Astrocyte (in vitro differentiated cells and primary cell): ENCODE data around the gene HOXA4. TPM values are rescaled to one million over a fixed set of nuclear protein-coding genes. Genes with fewer than 3 reads are reported as not detected.

Experiments used
- DNase-seq: peaks from one replicate; pipeline ENCODE4 v3.0.0-alpha.2; 2010; ENCODE audit warnings: low read depth
- FAIRE-seq: peaks from 2 replicates; lab custom pipeline; 2011; peaks lifted over from hg19 to GRCh38; lab: Jason Lieb, UNC
- H2AFZ ChIP-seq: 2 replicates; pipeline ENCODE4 v1.6.0; 2012; ENCODE audit warnings: low read depth, low read length, inconsistent platforms
- H3K27ac ChIP-seq: 2 replicates; pipeline ENCODE4 v1.5.1; 2011; ENCODE audit warnings: low read depth, low read length, inconsistent platforms
- H3K27me3 ChIP-seq: 2 replicates; pipeline ENCODE4 v1.6.0; 2011; ENCODE audit warnings: low read length, inconsistent platforms; ENCODE audit not compliant: insufficient read depth
- H3K36me3 ChIP-seq: 2 replicates; pipeline ENCODE4 v1.5.1; 2011; ENCODE audit warnings: low read length, inconsistent platforms; ENCODE audit not compliant: insufficient read depth
- H3K4me1 ChIP-seq: 2 replicates; pipeline ENCODE4 v1.5.1; 2011; ENCODE audit warnings: low read length, inconsistent platforms; ENCODE audit not compliant: insufficient read depth
- H3K4me2 ChIP-seq: 2 replicates; pipeline ENCODE4 v1.6.0; 2012; ENCODE audit warnings: low read length, inconsistent platforms
- H3K4me3 ChIP-seq: 2 replicates; pipeline ENCODE4 v1.5.1; 2011; ENCODE audit warnings: low read depth, mild to moderate bottlenecking, low read length, inconsistent platforms; ENCODE audit not compliant: insufficient read depth
- H3K79me2 ChIP-seq: 2 replicates; pipeline ENCODE4 v1.6.0; 2012; ENCODE audit warnings: mild to moderate bottlenecking, low read length, inconsistent platforms; ENCODE audit not compliant: insufficient read depth
- H3K9ac ChIP-seq: 2 replicates; pipeline ENCODE4 v1.6.0; 2012; ENCODE audit warnings: mild to moderate bottlenecking, low read length, inconsistent platforms
- H3K9me3 ChIP-seq: 2 replicates; pipeline ENCODE4 v1.5.1; 2012; ENCODE audit warnings: low read depth, mild to moderate bottlenecking, low read length, inconsistent platforms; ENCODE audit not compliant: insufficient read depth
- H4K20me1 ChIP-seq: 2 replicates; pipeline ENCODE4 v1.6.0; 2012; ENCODE audit warnings: low read length, inconsistent platforms; ENCODE audit not compliant: insufficient read depth
- H3K27ac Mint-ChIP-seq: one replicate; pipeline ENCODE4 v1.8.0; 2021; ENCODE audit warnings: mild to moderate bottlenecking, mixed read lengths; ENCODE audit not compliant: unreplicated experiment
- H3K27me3 Mint-ChIP-seq: one replicate; pipeline ENCODE4 v1.8.0; 2021; ENCODE audit warnings: low read depth, mixed read lengths; ENCODE audit not compliant: unreplicated experiment
- H3K36me3 Mint-ChIP-seq: one replicate; pipeline ENCODE4 v1.8.0; 2021; ENCODE audit warnings: low read depth, mixed read lengths; ENCODE audit not compliant: unreplicated experiment
- H3K4me1 Mint-ChIP-seq: one replicate; pipeline ENCODE4 v1.8.0; 2021; ENCODE audit warnings: low read depth, mixed read lengths; ENCODE audit not compliant: unreplicated experiment
- H3K4me3 Mint-ChIP-seq: one replicate; pipeline ENCODE4 v1.8.0; 2021; ENCODE audit warnings: mild to moderate bottlenecking, moderate library complexity, mixed read lengths; ENCODE audit not compliant: unreplicated experiment
- H3K9me3 Mint-ChIP-seq: one replicate; pipeline ENCODE4 v1.8.0; 2021; ENCODE audit warnings: mild to moderate bottlenecking, mixed read lengths; ENCODE audit not compliant: unreplicated experiment
- EZH2 ChIP-seq: IDR thresholded peaks from 2 replicates; pipeline ENCODE4 v1.6.1; 2012; ENCODE audit warnings: mild to moderate bottlenecking, low read length, inconsistent platforms; ENCODE audit not compliant: insufficient read depth
- total RNA-seq: library from RNA; stranded (reverse); gene quantifications from 2 replicates; pipeline ENCODE4 v1.2.1, GENCODE V29; 2021
- TF ChIP-seq, protein P1 (sequence below): IDR thresholded peaks from 2 replicates; pipeline ENCODE4 v1.5.1; 2011; ENCODE audit warnings: low read depth, mild to moderate bottlenecking, inconsistent platforms, low read length, moderate library complexity; ENCODE audit not compliant: insufficient read depth

The HOXA4 gene
- total RNA-seq, 1 donor from 2014 or later: not detected

GRCh38 chr7:27155816-27156507 is 25.4 kb upstream of the HOXA4 start:
- Histone ChIP-seq H3K36me3 (no peaks in the 10 kb centered on the region), H3K9me3 (peaks cover 16% of the 10 kb centered on the region), H3K27ac (no peak overlapping the region), H3K4me1 (peaks cover 8% of the 10 kb centered on the region), H3K4me3 (no peak overlapping the region), H4K20me1 (no peaks in the 10 kb centered on the region), H2AFZ (no peak overlapping the region), H3K27me3 (peaks cover 95% of the 10 kb centered on the region), H3K79me2 (no peaks in the 10 kb centered on the region), H3K9ac (no peak overlapping the region), H3K4me2 (peak overlapping the region; percentile 11)
- no peaks in the 10 kb centered on the region for H3K4me1 Mint-ChIP-seq
- H3K9me3 Mint-ChIP-seq: peaks cover 49% of the 10 kb centered on the region
- no peak overlapping the region for H3K27ac Mint-ChIP-seq
- H3K4me3 Mint-ChIP-seq: no peak overlapping the region
- FAIRE-seq (no peak), DNase-seq (no peak)
- H3K27me3 Mint-ChIP-seq: peaks cover 82% of the 10 kb centered on the region
- TF ChIP-seq, protein P1, sequence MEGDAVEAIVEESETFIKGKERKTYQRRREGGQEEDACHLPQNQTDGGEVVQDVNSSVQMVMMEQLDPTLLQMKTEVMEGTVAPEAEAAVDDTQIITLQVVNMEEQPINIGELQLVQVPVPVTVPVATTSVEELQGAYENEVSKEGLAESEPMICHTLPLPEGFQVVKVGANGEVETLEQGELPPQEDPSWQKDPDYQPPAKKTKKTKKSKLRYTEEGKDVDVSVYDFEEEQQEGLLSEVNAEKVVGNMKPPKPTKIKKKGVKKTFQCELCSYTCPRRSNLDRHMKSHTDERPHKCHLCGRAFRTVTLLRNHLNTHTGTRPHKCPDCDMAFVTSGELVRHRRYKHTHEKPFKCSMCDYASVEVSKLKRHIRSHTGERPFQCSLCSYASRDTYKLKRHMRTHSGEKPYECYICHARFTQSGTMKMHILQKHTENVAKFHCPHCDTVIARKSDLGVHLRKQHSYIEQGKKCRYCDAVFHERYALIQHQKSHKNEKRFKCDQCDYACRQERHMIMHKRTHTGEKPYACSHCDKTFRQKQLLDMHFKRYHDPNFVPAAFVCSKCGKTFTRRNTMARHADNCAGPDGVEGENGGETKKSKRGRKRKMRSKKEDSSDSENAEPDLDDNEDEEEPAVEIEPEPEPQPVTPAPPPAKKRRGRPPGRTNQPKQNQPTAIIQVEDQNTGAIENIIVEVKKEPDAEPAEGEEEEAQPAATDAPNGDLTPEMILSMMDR: no peak
- peak; percentile 75 for TF ChIP-seq EZH2
- no peaks in the 10 kb centered on the region for H3K36me3 Mint-ChIP-seq

GRCh38 chr7:27154901-27155815 is 24.6 kb upstream of the HOXA4 start:
- no peak overlapping the region for H2AFZ ChIP-seq
- no peaks in the 10 kb centered on the region for H4K20me1 ChIP-seq
- H3K9me3 ChIP-seq: peaks cover 16% of the 10 kb centered on the region
- DNase-seq (no peak), FAIRE-seq (no peak)
- peaks cover 84% of the 10 kb centered on the region for H3K27me3 Mint-ChIP-seq
- TF ChIP-seq, protein P1: no peak
- TF ChIP-seq EZH2: peak; percentile 73
- H3K4me1 Mint-ChIP-seq: no peaks in the 10 kb centered on the region
- H3K27ac ChIP-seq: no peak overlapping the region
- H3K36me3 ChIP-seq: no peaks in the 10 kb centered on the region
- H3K9me3 Mint-ChIP-seq: peaks cover 52% of the 10 kb centered on the region
- no peak overlapping the region for H3K4me3 Mint-ChIP-seq
- peaks cover 95% of the 10 kb centered on the region for H3K27me3 ChIP-seq
- no peak overlapping the region for H3K4me2 ChIP-seq
- H3K27ac Mint-ChIP-seq: no peak overlapping the region
- H3K4me1 ChIP-seq: peaks cover 9% of the 10 kb centered on the region
- H3K9ac ChIP-seq: no peak overlapping the region
- no peak overlapping the region for H3K4me3 ChIP-seq
- no peaks in the 10 kb centered on the region for H3K36me3 Mint-ChIP-seq
- H3K79me2 ChIP-seq: no peaks in the 10 kb centered on the region
